PC-3 (cell line): ENCODE results near the gene CADPS2.
"Not testable (repeated sequence)": the region's sequence is repeated elsewhere in the genome, so short reads cannot be mapped to it uniquely, and the experiment has no call there.

ENCODE experiments used
- CTCF ChIP-seq: fragments of 300-600 bp; sonication (generic); conservative IDR thresholded peaks from 2 replicates; pipeline ENCODE4 v1.5.1; 2017; ENCODE audit warnings: antibody characterized with exemption, low read depth, mild to moderate bottlenecking, low read length
- EZH2 ChIP-seq: fragments of 300-600 bp; sonication (generic); IDR thresholded peaks from one replicate; pipeline ENCODE4 v1.6.1; 2017; ENCODE audit warnings: antibody characterized with exemption, mild to moderate bottlenecking, low read length; ENCODE audit not compliant: unreplicated experiment

GRCh38 chr7:122284608-122285007 is 601.7 kb downstream of the CADPS2 start:
- TF ChIP-seq CTCF, EZH2: not testable (repeated sequence)
